ENCODE measurements around the gene CREBRF.

- TF ChIP-seq GATA2 (IDR thresholded peaks at IDR 0.05; ENCODE audit: low read depth, low read length) (no peak), GATA3 (IDR thresholded peaks at IDR 0.05; ENCODE audit: low read depth, low read length) (no peak)
Observed at GRCh38 chr5:173165177-173166016, 109.2 kb downstream of the CREBRF start.
